ENCODE measurements around the gene SERPINA5. TPM values are rescaled to one million over a fixed set of nuclear protein-coding genes. Genes with fewer than 3 reads are reported as not detected.

The SERPINA5 gene
- total and polyA plus RNA-seq, 2 of the 13 experiments (the other 11 are each of a cell fraction or from before 2014, with no cell fraction given), result 449 to 498 TPM

DNA sequence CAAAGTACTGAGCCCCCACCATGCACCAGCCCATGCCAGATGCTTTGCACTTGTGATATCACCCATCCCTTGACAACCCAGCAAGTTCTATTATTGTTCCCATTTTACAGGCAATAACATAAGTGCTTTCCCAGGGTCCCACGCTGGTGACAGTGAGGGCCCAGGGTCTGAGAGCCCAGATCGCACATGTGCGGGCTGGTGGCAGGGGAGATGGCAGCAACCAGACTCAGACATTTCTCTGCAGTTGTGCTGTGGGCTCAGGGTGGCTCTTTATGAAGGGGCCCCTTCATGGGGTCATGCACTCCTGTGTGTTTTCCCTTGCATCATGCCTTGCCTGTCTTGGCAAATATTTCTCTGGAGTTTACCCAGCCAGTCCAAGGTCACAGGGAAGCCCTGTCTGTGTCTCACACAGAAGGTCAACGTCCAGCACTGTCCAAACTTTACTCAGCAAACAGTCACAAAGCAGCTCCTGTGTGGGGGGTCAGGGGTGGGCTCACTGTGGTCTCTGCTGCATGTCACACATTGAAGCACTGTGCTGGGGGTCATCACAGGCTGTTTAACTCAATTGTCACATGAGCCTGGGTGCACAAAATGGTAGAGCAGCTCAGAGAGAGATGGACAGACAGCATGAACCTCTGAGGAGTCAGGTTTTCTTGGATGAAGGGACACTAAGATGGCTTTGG is 12.7 kb downstream of the SERPINA5 start (continued):
- TF ChIP-seq FIP1L1 (IDR thresholded peaks at IDR 0.05; ENCODE audit: borderline replicate concordance, insufficient read depth, low read depth, low read length) (no peak; the same call in 1 of the 2 replicates), STAT6 (CRISPR knock-in tag; IDR thresholded peaks at IDR 0.05; ENCODE audit: borderline replicate concordance) (peak; percentile 96), RBFOX2 (IDR thresholded peaks at IDR 0.05; ENCODE audit: low read depth, low read length) (no peak), SRY (CRISPR knock-in tag; IDR thresholded peaks at IDR 0.05) (peak; percentile 89), KDM2A (CRISPR knock-in tag; IDR thresholded peaks at IDR 0.05; ENCODE audit: borderline replicate concordance, low read depth) (0 out of 2 replicates have a peak, but pooled peaks have one; percentile 54), KLF6 (CRISPR knock-in tag; IDR thresholded peaks at IDR 0.05) (no peak; the same call in 1 of the 2 replicates), ZBTB21 (CRISPR knock-in tag; IDR thresholded peaks at IDR 0.05) (peak; percentile 75), ZNF782 (CRISPR knock-in tag; IDR thresholded peaks at IDR 0.05; ENCODE audit: borderline replicate concordance) (no peak), HOXA7 (CRISPR knock-in tag; IDR thresholded peaks at IDR 0.05) (no peak), KLF16 (CRISPR knock-in tag; IDR thresholded peaks at IDR 0.05) (peak in 1 of 2 experiments; percentile 98; a peak in 2 of 4 replicates), SP1 (IDR thresholded peaks at IDR 0.05) (no peak), SP1 (CRISPR knock-in tag; IDR thresholded peaks at IDR 0.05) (no peak; the same call in 1 of the 2 replicates), SRF (IDR thresholded peaks at IDR 0.05; ENCODE audit: low read depth, low read length) (peak; percentile 52; the same call in 1 of the 2 replicates), ZNF672 (CRISPR knock-in tag; IDR thresholded peaks at IDR 0.05) (no peak; the same call in 1 of the 2 replicates), KDM3A (CRISPR knock-in tag; IDR thresholded peaks at IDR 0.05; ENCODE audit: low read depth) (peak; percentile 97), ZNF234 (CRISPR knock-in tag; conservative IDR thresholded peaks at IDR 0.05) (no peak), EHMT2 (IDR thresholded peaks at IDR 0.05; ENCODE audit: borderline replicate concordance, low read depth, low read length) (no peak; the same call in 1 of the 2 replicates)
- TF ChIP-seq, protein P1, sequence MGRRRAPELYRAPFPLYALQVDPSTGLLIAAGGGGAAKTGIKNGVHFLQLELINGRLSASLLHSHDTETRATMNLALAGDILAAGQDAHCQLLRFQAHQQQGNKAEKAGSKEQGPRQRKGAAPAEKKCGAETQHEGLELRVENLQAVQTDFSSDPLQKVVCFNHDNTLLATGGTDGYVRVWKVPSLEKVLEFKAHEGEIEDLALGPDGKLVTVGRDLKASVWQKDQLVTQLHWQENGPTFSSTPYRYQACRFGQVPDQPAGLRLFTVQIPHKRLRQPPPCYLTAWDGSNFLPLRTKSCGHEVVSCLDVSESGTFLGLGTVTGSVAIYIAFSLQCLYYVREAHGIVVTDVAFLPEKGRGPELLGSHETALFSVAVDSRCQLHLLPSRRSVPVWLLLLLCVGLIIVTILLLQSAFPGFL (CRISPR knock-in tag; IDR thresholded peaks at IDR 0.05), result no peak
- TF ChIP-seq, protein P2, sequence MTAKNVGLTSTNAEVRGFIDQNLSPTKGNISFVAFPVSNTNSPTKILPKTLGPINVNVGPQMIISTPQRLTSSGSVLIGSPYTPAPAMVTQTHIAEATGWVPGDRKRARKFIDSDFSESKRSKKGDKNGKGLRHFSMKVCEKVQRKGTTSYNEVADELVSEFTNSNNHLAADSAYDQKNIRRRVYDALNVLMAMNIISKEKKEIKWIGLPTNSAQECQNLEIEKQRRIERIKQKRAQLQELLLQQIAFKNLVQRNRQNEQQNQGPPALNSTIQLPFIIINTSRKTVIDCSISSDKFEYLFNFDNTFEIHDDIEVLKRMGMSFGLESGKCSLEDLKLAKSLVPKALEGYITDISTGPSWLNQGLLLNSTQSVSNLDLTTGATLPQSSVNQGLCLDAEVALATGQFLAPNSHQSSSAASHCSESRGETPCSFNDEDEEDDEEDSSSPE (CRISPR knock-in tag; IDR thresholded peaks at IDR 0.05), result peak; percentile 73
- TF ChIP-seq, protein P3, sequence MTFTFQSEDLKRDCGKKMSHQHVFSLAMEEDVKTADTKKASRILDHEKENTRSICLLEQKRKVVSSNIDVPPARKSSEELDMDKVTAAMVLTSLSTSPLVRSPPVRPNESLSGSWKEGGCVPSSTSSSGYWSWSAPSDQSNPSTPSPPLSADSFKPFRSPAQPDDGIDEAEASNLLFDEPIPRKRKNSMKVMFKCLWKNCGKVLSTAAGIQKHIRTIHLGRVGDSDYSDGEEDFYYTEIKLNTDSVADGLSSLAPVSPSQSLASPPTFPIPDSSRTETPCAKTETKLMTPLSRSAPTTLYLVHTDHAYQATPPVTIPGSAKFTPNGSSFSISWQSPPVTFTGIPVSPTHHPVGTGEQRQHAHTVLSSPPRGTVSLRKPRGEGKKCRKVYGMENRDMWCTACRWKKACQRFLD (CRISPR knock-in tag; IDR thresholded peaks at IDR 0.05; ENCODE audit: borderline replicate concordance), result no peak
